Activated naive CD4-positive, alpha-beta T cell treated with anti-CD3 and anti-CD28 coated beads, Interleukin-2, amount 10 ng/mL, durations not matched to agents 7 days and 5 days (primary cell): ENCODE results near the gene RBBP5.

Experiments
- CTCF ChIA-PET: fragments of 350-600 bp; sonication (Branson Sonifier 250); formaldehyde crosslinking; loops from one replicate; lab custom pipeline; 2021; ENCODE audit warnings: antibody characterized with exemption; lab: Charles Lee
- DNase-seq: peaks from one replicate; pipeline ENCODE4 v3.0.0-alpha.2; 2020
- H3K27ac Mint-ChIP-seq: one replicate; pipeline ENCODE4 v1.8.0; 2021; ENCODE audit warnings: mild to moderate bottlenecking, moderate library complexity, mixed read lengths
- H3K27me3 Mint-ChIP-seq: one replicate; pipeline ENCODE4 v1.8.0; 2021; ENCODE audit warnings: mild to moderate bottlenecking, mixed read lengths
- H3K36me3 Mint-ChIP-seq: one replicate; pipeline ENCODE4 v1.8.0; 2021; ENCODE audit warnings: mixed read lengths
- H3K4me1 Mint-ChIP-seq: one replicate; pipeline ENCODE4 v1.8.0; 2021; ENCODE audit warnings: mixed read lengths
- H3K4me3 Mint-ChIP-seq: one replicate; pipeline ENCODE4 v1.8.0; 2021; ENCODE audit warnings: mild to moderate bottlenecking, moderate library complexity, mixed read lengths
- H3K9me3 Mint-ChIP-seq: one replicate; pipeline ENCODE4 v1.8.0; 2021; ENCODE audit warnings: mixed read lengths

The RBBP5 gene

DNA sequence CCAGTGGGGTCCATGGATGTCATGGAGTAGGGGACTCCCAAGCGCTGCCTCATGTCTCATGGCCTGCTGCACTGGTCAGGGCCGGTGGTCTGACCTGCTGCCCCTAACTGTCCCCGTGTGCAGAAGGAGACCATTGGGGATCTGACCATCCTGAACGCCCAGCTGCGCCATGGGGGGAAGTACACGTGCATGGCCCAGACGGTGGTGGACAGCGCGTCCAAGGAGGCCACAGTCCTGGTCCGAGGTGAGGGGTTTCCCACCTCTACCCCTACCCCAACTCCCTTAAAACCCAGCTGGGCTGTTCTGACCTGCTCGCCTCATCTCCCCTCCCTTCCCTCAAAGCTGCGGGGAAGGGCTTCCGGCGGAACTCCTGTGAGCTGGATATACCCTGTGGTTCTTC is 56.1 kb downstream of the RBBP5 start:
- H3K27me3 Mint-ChIP-seq, result peaks cover 12% of the 10 kb centered on the region
- no peak overlapping the region for H3K4me3 Mint-ChIP-seq

DNA sequence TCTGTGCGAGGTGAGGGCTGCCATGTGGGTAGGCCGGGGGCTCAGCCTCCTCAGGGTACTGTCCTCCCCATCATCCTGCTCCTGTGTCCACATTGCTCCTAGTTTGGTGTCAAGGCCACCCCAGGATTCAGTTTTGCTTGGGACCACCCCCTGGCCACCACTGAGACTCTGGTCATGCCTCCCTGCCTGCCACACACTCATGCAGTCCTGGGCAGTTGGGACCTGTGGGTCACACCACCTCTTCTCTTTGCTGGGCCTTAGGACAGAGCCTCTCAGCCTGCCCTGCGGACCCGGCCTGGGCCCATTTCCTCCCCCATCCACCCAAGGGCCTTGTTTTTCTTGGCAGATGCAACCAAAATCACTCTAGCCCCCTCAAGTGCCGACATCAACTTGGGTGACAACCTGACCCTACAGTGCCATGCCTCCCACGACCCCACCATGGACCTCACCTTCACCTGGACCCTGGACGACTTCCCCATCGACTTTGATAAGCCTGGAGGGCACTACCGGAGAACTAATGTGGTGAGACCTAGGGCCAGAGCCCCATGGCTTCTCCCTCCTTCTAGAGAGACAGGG is 56.9 kb downstream of the RBBP5 start:
- peak; percentile 8 for DNase-seq
- H3K27me3 Mint-ChIP-seq, result peaks cover 12% of the 10 kb centered on the region
- H3K36me3 Mint-ChIP-seq, result no peaks in the 10 kb centered on the region
- H3K27ac Mint-ChIP-seq, result no peak overlapping the region
- no peak overlapping the region for H3K4me3 Mint-ChIP-seq
- H3K4me1 Mint-ChIP-seq, result no peaks in the 10 kb centered on the region
- CTCF ChIA-PET, result no interaction called here
- no peaks in the 10 kb centered on the region for H3K9me3 Mint-ChIP-seq

More for the DNA sequence above, 56.1 kb downstream of the RBBP5 start:
- no peak for DNase-seq
- Mint-ChIP-seq H3K27ac (no peak overlapping the region), H3K4me1 (no peaks in the 10 kb centered on the region), H3K36me3 (no peaks in the 10 kb centered on the region), H3K9me3 (no peaks in the 10 kb centered on the region)
- CTCF ChIA-PET, result interaction anchor here (1.3 kb wide), 1 partner anchor 24 kb away, joined by 3 read pairs; no protein-coding TSS in a partner anchor

DNA sequence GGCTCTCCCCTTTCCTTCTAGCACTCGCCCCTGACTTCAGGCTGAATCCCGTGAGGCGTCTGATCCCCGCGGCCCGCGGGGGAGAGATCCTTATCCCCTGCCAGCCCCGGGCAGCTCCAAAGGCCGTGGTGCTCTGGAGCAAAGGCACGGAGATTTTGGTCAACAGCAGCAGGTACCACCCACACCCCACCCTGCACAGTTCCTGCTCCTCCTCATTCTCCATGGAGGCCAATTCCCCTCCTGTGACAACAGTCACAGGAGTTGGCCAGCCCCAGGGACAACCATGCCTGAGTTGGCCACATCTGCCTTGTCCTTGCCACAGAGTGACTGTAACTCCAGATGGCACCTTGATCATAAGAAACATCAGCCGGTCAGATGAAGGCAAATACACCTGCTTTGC is 57.5 kb downstream of the RBBP5 start:
- Mint-ChIP-seq H3K27ac (no peak overlapping the region), H3K4me1 (no peaks in the 10 kb centered on the region), H3K9me3 (no peaks in the 10 kb centered on the region), H3K36me3 (no peaks in the 10 kb centered on the region), H3K4me3 (no peak overlapping the region), H3K27me3 (peaks cover 12% of the 10 kb centered on the region)
- DNase-seq, result peak; percentile 1
- CTCF ChIA-PET, result interaction anchor here (3.3 to 4.6 kb wide), 5 partner anchors 9 to 191 kb away, joined by 17 to 120 read pairs (median 56); no protein-coding TSS in a partner anchor

DNA sequence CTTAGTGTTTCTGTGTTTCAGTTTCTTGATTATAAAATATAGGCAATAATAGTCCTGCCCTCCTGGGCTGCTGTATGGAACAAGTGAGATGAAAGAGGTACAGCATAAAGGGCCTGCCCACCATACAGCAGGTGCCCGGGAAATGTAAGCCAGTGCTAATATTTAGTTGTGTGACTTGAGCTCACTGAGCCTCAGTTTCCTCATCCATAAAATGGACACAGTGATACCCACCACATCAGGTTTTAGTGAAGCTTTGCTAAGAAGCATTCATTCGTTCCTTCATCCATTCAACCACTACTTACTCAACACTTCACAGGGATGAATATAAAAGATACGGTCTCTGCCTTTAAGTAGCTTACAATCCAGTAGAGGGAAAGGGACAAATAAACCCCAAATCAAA is 58.9 kb downstream of the RBBP5 start:
- H3K36me3 Mint-ChIP-seq, result no peaks in the 10 kb centered on the region
- DNase-seq, result no peak
- no peaks in the 10 kb centered on the region for H3K9me3 Mint-ChIP-seq
- H3K27ac Mint-ChIP-seq, result no peak overlapping the region
- H3K4me3 Mint-ChIP-seq, result no peak overlapping the region
- H3K27me3 Mint-ChIP-seq, result peaks cover 12% of the 10 kb centered on the region
- no peaks in the 10 kb centered on the region for H3K4me1 Mint-ChIP-seq
- CTCF ChIA-PET, result interaction anchor here (0.8 to 4.6 kb wide), 13 partner anchors 10 to 193 kb away, joined by 3 to 120 read pairs (median 16); no protein-coding TSS in a partner anchor

DNA sequence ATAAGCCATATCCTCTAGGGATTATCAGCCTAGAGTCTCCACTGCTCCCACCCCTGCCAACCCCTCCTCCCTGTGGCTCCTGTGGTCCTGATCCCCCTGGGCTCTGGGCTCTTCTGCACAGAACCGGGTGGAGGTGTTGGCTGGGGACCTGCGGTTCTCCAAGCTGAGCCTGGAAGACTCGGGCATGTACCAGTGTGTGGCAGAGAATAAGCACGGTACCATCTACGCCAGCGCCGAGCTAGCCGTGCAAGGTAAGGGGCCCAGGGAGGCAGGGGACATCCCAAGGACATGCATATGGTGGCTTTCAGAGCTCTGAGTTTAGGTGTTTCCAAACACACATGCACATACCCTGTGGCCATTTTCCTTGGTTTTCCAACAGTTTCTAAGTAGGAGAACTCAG is 59.5 kb downstream of the RBBP5 start:
- H3K27ac Mint-ChIP-seq, result no peak overlapping the region
- H3K4me1 Mint-ChIP-seq, result no peaks in the 10 kb centered on the region

DNA sequence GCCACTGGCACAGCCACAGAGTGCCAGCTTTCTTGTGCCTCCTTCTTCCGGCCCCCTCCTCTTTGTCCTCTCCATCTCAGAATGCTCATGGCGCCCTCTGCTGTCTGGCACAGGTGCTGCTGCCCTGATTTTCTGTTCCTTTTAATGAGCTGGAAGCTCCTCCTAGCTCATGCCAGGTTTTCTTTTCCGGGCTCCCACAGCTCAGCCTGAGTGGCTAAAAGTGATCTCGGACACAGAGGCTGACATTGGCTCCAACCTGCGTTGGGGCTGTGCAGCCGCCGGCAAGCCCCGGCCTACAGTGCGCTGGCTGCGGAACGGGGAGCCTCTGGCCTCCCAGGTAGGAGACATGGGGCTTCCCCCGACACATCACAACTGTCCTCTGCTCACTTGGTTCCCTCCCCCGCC is 60.1 kb downstream of the RBBP5 start:
- CTCF ChIA-PET, result interaction anchor here (0.6 to 4.6 kb wide), 54 partner anchors 9 to 427 kb away, joined by 3 to 120 read pairs (median 4); no protein-coding TSS in a partner anchor
- H3K27me3 Mint-ChIP-seq, result peaks cover 12% of the 10 kb centered on the region
- H3K4me3 Mint-ChIP-seq, result no peak overlapping the region
- no peaks in the 10 kb centered on the region for H3K4me1 Mint-ChIP-seq
- H3K9me3 Mint-ChIP-seq, result no peaks in the 10 kb centered on the region
- no peak overlapping the region for H3K27ac Mint-ChIP-seq
- peak; percentile 88 for DNase-seq
- no peaks in the 10 kb centered on the region for H3K36me3 Mint-ChIP-seq

More for the DNA sequence above, 59.5 kb downstream of the RBBP5 start:
- DNase-seq, result no peak
- Mint-ChIP-seq H3K9me3 (no peaks in the 10 kb centered on the region), H3K36me3 (no peaks in the 10 kb centered on the region), H3K27me3 (peaks cover 12% of the 10 kb centered on the region), H3K4me3 (no peak overlapping the region)
- CTCF ChIA-PET, result interaction anchor here (0.6 to 4.6 kb wide), 21 partner anchors 11 to 198 kb away, joined by 3 to 120 read pairs (median 7); no protein-coding TSS in a partner anchor

DNA sequence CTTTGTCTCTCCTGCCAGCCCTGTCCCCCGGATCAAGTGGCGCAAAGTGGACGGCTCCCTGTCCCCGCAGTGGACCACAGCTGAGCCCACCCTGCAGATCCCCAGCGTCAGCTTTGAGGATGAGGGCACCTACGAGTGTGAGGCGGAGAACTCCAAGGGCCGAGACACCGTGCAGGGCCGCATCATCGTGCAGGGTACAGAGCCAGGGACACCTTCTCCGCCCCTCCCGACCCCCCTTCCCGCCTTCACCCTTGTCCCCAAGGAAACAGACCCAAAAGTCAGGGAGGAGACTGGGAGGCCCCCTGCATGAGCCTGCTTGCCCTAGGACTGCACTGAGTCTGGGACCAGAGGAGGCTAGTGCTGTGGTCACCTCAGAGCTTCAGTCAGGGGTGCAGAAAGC is 60.6 kb downstream of the RBBP5 start:
- H3K4me1 Mint-ChIP-seq, result no peaks in the 10 kb centered on the region
- H3K36me3 Mint-ChIP-seq, result no peaks in the 10 kb centered on the region
- H3K27me3 Mint-ChIP-seq, result peaks cover 12% of the 10 kb centered on the region
- no peak for DNase-seq
- H3K9me3 Mint-ChIP-seq, result no peaks in the 10 kb centered on the region
- H3K4me3 Mint-ChIP-seq, result no peak overlapping the region
- CTCF ChIA-PET, result interaction anchor here (0.7 to 4.6 kb wide), 47 partner anchors 8 to 427 kb away, joined by 3 to 120 read pairs (median 4); no protein-coding TSS in a partner anchor
- no peak overlapping the region for H3K27ac Mint-ChIP-seq

DNA sequence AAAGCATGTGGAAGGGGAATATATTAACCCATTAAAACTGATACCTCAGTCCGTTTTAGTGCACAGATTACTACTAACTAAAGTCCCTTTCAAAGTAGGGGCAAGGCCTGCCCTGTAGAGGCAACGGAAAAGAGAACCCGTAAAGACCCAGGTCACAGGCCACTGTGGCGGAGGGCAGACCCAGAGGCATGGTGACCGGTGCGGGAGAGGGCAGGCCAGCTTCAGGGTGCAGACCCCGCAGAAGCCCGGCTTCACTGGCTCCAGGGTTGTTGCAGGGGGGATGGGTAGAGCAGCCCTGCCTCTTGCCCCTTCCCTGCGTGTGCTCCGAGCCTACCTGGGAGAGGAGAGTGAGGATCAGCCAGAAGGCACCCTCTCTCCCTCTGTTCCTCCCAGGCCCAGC is 61.0 kb downstream of the RBBP5 start:
- no peak for DNase-seq
- Mint-ChIP-seq H3K9me3 (no peaks in the 10 kb centered on the region), H3K4me3 (no peak overlapping the region), H3K36me3 (no peaks in the 10 kb centered on the region), H3K27ac (no peak overlapping the region), H3K4me1 (no peaks in the 10 kb centered on the region), H3K27me3 (peaks cover 12% of the 10 kb centered on the region)
- CTCF ChIA-PET, result interaction anchor here (0.7 to 4.6 kb wide), 19 partner anchors 8 to 195 kb away, joined by 3 to 120 read pairs (median 5); no protein-coding TSS in a partner anchor

DNA sequence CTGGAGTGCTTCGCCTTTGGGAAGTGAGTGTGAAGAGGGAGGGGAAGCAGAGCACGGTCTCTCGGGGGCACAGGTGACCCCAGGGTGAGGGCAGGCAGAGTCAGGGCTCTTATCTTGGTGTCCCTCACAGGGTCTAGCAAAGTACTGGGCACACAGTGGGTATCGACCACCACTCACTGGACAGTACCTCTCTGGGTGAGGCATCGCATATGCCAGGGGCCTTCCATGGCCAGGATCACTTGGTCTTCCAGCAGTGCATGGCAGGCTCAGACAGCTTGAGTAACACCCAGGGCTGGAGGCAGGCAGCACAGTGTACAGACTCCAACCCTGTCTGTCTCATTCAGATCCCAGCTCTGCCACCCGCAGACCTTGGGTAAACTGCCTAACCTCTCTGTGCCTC is 62.1 kb downstream of the RBBP5 start:
- no peak for DNase-seq
- peaks cover 8% of the 10 kb centered on the region for H3K27me3 Mint-ChIP-seq
- H3K4me1 Mint-ChIP-seq, result no peaks in the 10 kb centered on the region
- H3K4me3 Mint-ChIP-seq, result no peak overlapping the region
- no peaks in the 10 kb centered on the region for H3K36me3 Mint-ChIP-seq
- no peak overlapping the region for H3K27ac Mint-ChIP-seq
- no peaks in the 10 kb centered on the region for H3K9me3 Mint-ChIP-seq
- CTCF ChIA-PET, result interaction anchor here (4.6 kb wide), 1 partner anchor 70 kb away, joined by 120 read pairs; no protein-coding TSS in a partner anchor

DNA sequence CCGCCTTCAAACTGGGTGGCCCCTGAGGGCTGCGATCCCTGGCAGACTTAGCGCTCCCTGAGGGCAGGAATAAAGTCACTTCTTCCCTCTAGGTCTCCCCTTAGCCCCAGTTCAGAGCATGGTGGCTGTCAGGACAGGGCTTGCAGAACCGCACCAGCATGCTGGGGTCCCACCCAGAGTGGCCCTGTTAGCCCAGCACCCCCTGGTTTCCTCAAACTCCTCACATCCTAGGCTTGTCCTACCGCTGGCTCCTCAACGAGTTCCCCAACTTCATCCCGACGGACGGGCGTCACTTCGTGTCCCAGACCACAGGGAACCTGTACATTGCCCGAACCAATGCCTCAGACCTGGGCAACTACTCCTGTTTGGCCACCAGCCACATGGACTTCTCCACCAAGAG is 62.9 kb downstream of the RBBP5 start:
- Mint-ChIP-seq H3K36me3 (no peaks in the 10 kb centered on the region), H3K27me3 (peaks cover 12% of the 10 kb centered on the region), H3K4me1 (no peaks in the 10 kb centered on the region), H3K4me3 (no peak overlapping the region), H3K27ac (no peak overlapping the region), H3K9me3 (no peaks in the 10 kb centered on the region)
- CTCF ChIA-PET, result no interaction called here
- no peak for DNase-seq

DNA sequence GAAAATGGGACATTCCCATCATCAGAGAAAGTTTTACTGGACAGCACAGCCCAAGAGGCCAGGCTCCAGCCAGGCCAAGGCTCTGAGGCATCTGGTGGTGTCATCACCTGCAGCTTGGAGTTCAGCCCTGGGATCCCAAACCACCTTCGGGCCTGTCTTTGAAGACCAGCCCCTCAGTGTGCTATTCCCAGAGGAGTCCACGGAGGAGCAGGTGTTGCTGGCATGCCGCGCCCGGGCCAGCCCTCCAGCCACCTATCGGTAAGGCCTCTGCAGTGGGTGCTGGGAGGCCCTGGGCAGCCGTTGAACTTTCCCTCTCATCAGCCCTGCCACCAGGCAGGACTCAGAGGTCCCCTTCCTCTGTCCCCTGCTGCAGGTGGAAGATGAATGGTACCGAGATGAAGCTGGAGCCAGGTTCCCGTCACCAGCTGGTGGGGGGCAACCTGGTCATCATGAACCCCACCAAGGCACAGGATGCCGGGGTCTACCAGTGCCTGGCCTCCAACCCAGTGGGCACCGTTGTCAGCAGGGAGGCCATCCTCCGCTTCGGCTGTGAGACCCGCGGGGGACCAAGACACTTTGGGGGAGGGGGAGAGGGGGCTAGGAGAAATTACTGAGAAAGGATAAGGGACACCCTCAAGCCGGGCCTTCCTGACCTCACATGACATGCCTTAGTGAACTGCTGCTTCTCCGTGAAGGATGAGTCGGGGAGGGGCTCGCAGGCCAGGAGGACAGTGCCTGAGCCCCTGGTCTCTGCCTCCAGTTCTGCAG is 63.8 kb downstream of the RBBP5 start:
- no peaks in the 10 kb centered on the region for H3K9me3 Mint-ChIP-seq
- no peaks in the 10 kb centered on the region for H3K36me3 Mint-ChIP-seq
- H3K27ac Mint-ChIP-seq, result no peak overlapping the region
- H3K4me1 Mint-ChIP-seq, result no peaks in the 10 kb centered on the region
- H3K27me3 Mint-ChIP-seq, result peaks cover 8% of the 10 kb centered on the region
- no peak for DNase-seq
- CTCF ChIA-PET, result interaction anchor here (0.5 to 1.2 kb wide), 2 partner anchors 14 to 251 kb away, joined by 3 read pairs; no protein-coding TSS in a partner anchor
- no peak overlapping the region for H3K4me3 Mint-ChIP-seq

DNA sequence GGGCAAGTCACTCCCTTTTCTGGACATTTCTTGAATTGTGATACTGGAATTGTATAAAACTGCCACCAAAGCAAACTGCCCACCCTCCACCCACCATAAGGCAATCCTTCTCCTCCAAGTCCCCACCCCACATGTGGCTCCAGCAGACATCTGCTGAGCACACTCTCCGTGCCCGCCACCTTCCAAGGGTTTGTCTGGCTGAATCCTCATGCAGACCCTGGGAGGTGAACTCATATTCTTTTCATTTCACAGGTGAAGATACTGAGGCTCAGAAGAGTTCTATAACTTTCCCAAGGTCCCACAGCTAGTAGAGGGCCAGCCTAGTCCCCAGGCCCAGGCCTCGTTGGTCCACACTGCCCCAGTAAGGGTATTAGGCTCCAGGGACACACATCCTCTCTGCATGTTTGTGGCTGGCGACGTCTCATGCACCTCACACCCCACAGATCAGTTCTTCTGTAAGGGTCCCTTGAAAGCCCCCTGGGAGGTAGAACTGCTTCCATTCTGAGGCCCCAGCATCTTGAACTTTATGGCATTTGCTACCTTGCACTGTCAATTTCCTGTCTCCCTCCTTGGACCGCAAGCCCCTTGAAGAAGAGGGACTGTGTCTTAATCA is 64.7 kb downstream of the RBBP5 start:
- CTCF ChIA-PET, result interaction anchor here (1.2 kb wide), 1 partner anchor 13 kb away, joined by 3 read pairs; no protein-coding TSS in a partner anchor
- Mint-ChIP-seq H3K27ac (no peak overlapping the region), H3K9me3 (no peaks in the 10 kb centered on the region), H3K36me3 (no peaks in the 10 kb centered on the region), H3K27me3 (peaks cover 5% of the 10 kb centered on the region), H3K4me3 (no peak overlapping the region), H3K4me1 (no peaks in the 10 kb centered on the region)
- no peak for DNase-seq

DNA sequence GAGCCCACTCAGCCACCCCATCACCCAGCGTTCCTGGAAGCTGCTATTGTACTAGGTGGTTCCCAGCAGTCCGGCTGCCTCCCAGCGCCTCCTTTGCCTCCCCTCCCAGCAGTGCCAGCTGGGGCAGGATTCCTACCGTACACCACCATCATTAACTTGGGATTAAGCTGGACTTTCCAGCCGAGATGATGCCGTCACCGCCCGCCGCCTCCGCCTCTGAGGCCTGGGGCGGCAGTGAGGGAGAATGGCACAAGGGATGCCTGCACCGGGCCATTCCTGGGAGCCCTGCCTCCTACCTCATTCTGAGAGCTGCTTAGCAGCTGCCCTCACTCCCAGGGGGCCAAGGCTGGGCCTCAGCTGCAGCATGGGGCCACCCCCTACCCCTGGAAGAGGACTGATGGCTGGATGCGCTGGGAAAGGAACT is 65.6 kb downstream of the RBBP5 start:
- peaks cover 11% of the 10 kb centered on the region for H3K27me3 Mint-ChIP-seq
- H3K27ac Mint-ChIP-seq, result no peak overlapping the region
- no peak for DNase-seq
- no peaks in the 10 kb centered on the region for H3K4me1 Mint-ChIP-seq
- CTCF ChIA-PET, result interaction anchor here (0.8 kb wide), 1 partner anchor 63 kb away, joined by 3 read pairs; no protein-coding TSS in a partner anchor
- no peaks in the 10 kb centered on the region for H3K9me3 Mint-ChIP-seq
- H3K4me3 Mint-ChIP-seq, result no peak overlapping the region
- H3K36me3 Mint-ChIP-seq, result no peaks in the 10 kb centered on the region

DNA sequence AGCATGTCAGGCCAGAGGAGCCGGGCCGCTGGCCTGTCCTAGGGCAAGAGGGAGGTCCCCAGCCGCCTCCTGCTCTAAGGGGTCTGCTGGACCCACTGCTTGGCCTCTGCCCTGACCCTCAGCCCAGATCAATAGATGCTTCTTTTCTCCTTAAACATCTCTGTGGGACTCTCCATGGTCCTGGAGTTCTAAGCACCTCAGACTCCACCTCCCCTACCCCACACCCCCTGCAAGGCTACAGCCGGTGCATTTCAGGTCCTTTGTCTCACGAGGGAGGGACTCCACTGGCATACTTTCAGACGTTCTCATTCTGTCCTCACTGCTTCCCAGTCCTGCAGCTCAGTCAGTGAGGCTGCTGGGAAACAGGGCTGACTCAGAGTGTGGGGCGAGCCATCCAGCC is 67.8 kb downstream of the RBBP5 start:
- CTCF ChIA-PET, result interaction anchor here (2.9 kb wide), 1 partner anchor 7 kb away, joined by 14 read pairs; no protein-coding TSS in a partner anchor
- no peak overlapping the region for H3K27ac Mint-ChIP-seq
- no peak overlapping the region for H3K4me3 Mint-ChIP-seq

More for the DNA sequence above, 67.8 kb downstream of the RBBP5 start:
- DNase-seq, result no peak
- Mint-ChIP-seq H3K4me1 (no peaks in the 10 kb centered on the region), H3K27me3 (peaks cover 11% of the 10 kb centered on the region), H3K9me3 (no peaks in the 10 kb centered on the region), H3K36me3 (no peaks in the 10 kb centered on the region)
